Measurements from ENCODE around the gene AAR2.

Gene AAR2

DNA sequence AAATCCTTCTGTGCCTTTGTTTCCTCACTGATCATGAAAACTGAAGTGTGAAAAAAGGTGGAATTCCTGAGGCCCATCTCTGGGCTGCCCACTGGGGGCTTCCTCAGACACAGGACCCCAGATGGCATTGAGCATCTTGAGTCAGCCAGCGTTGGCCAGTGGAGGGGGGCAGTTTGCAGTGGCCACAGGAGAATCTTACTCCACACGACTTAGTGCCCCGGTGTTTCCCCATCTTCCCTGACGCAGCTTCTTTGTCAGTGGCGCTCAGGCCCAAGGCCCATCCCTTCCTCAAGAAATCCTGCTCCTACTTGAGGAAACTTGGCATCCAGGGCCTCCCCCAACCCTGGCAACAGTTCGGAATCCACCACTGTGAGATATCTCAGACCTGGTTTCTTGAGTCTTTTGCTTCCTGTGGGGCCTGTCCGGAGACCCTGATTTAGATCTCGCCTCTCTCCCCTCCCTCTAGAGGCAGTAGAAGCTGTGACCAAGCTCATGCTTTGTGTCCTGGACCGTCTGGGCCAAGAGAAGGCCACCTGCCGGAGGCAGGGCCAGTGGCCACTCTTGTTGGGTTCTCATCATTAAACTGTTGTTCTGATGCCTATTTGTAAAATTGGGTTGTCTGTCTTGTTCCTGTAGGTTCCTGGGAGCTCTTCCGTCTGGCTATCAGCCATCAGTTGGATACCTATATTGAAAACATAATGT is 49.6 kb downstream of the AAR2 start:
- no peak for DNase-seq

- DNase-seq: no peak
Measured at GRCh38 chr20:36297656-36298055, 61.4 kb downstream of the AAR2 start.

DNA sequence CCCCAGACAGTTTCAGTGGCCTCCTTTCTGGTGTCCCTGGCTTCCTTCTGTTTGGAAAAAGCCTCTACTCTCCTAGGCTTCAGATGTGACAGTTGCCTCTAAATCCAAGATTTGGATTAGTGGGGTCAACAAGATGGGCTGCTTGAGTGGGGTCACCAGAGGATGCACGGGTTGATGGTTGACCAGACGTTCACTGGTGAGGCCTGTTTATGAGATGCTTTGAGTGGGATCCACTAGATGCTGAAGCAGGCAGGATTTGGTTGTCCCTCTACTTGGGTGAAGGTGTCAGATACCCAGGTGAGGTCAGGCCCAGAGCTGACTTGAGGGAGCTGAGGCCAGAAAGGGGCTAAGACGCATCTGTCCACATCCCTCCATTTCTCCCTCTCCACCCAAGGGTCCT is 61.8 kb downstream of the AAR2 start:
- DNase-seq: no peak

DNA sequence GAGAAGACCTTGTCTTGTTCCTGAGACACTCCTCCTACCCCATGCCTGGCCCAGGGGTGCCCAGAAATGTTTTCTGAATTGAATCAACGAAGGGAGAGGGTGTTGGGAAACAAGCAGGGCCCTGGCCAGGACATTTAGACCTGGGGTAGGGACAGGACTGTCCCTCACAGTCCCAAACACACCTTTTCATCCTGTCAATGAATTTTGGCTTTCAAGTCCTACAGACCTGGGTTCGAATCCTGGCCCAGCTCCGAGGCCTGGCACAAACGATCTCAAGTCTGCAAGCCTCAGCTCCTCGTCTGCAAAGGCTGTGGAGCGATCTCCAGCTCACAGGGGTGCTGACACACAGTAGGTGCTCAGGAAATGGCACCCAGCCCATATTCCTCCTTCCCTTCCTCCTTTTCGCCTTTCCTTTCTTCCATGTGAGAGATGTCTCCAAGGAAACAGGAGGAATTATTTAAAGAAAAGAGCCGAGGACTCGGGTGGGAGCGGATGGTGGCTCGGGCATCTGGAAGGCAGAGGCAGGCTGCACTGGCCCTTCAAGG is 62.6 kb downstream of the AAR2 start:
- no peak for DNase-seq

- no peak for DNase-seq
Measured at GRCh38 chr20:36299459-36299858, 63.2 kb downstream of the AAR2 start.

DNA sequence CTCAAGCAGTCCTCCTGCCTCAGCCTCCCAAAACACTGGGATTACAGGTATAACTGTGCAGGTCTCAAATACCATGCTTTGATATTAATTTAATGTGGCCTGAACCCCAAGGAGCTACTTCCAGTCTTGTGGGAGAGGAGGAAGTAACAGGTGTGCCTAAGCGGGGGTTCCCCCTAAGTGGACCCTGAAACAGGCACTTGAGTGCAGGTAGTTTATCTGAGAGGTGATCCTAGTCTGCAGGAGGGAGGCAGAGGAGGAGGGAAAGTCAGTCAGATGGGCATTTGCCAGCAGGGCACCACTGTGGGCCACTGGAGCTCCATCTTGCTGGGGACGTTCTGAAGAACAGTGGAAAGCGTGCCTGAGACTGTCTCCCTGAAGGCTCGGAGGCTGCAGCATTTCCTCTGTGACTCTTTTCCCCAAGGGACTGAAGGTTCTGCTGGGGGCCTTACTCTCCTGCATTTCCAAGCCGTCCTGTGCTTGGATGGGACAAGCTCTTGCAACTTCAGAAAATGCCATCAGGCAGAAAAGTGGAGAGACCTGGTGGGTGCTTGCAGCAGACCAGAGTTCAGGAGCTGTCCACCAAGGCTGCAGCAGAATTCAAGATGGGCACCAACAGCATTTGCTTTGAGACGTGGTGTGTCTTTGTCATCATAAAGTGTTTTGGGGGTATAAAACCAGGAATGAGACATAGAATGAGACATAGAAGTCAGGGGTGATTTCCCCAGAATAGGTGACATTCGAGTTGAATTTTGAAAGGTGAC is 65.3 kb downstream of the AAR2 start:
- DNase-seq: no peak

- no peak for DNase-seq
Measured at GRCh38 chr20:36303020-36303595, 66.8 kb downstream of the AAR2 start.

DNA sequence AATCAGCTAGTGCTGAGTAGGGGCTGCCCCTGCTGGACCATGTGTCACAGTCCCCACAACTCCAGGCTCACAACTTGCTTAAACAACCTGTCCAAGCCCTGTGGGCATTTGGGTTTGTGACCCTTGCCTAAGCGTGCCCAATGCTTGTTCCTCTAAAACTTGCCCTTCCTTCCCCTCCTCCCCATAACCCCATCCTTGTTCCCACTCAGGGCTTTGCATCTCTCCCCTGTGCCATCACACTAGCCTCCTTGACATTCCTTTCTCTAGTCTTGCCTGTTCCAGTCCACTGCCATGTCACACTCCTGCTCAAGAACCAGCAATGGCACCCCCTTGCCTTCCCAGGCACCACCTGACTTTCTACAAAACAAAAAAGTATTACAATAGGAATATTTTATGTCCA is 67.6 kb downstream of the AAR2 start:
- DNase-seq: no peak

DNA sequence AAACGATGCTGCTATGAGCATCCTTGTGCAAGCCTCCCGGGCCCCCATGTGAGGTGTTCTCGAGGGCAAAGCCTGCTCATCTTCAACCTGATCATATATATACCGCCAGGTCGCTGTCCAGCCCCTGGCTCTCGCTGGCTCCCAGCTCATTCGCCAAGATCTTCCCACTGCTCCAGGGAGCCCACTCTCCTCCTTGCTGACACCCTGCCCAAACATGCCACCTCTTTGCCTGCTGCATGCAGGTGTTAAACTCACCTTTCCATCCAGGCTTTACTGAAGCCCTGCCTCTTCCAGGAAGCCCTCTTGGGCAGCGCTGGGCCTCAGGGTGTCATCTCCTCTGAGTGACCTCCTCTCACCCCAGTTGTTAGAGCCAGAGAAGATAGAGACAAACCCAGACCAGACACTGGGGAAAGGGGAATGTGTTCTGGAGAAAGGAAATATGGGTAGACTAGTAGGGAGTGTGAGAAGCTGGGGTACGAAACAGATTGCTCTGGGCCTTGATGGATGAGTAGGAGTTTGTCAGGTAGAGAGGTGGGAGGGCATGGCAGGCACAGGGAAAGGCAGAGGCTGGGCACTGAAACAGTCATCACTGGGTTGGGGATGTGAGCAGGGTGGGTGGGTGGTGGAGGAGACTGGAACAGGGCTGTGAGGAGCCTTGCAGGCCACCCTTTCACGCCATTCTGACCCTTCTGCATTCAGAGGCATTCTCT is 68.7 kb downstream of the AAR2 start:
- no peak for DNase-seq

- no peak for DNase-seq
Measured at GRCh38 chr20:36305602-36306551, 69.6 kb downstream of the AAR2 start, which contains the start of gene DLGAP4. Gene DLGAP4, plus strand, starts transcription at chr20:36306339. Its CDS starts 125,379 bp downstream, at chr20:36431718.
